SK-N-SH (cell line): ENCODE results near the gene NEDD8. TPM values are rescaled to one million over a fixed set of nuclear protein-coding genes. Genes with fewer than 3 reads are reported as not detected.

ENCODE experiments used
- CTCF ChIA-PET: fragments of 300-600, 350-600 bp; formaldehyde crosslinking; extraction: SDS; loops from one replicate; lab custom pipeline; 2021; lab: Yijun Ruan, JAX
- POLR2A ChIA-PET: fragments of 350-600 bp; sonication (Branson Sonifier 250); formaldehyde crosslinking; extraction: SDS; loops from one replicate; lab custom pipeline; 2020; ENCODE audit warnings: antibody characterized with exemption, inconsistent platforms; lab: Yijun Ruan, JAX
- DNase-seq: peaks from one replicate; pipeline ENCODE4 v3.0.0; 2012
- H2AFZ ChIP-seq: fragments of 200-600 bp; sonication (generic); 2 replicates; pipeline ENCODE4 v1.8.1; 2016; ENCODE audit warnings: antibody characterized with exemption, mild to moderate bottlenecking, low read depth
- H3F3A ChIP-seq: fragments of 200-600 bp; sonication (generic); replicated peaks from 2 replicates; pipeline ENCODE3; 2016; ENCODE audit warnings: antibody characterized with exemption, mild to moderate bottlenecking; ENCODE audit not compliant: insufficient read depth
- H3K27ac ChIP-seq, 2 experiments: fragments of 200-500 bp in 1 of 2; fragments of 200-600 bp in 1 of 2; sonication (Bioruptor generic) in 1 of 2; sonication (generic), shearing (Covaris generic) in 1 of 2; 2 replicates each; pipeline versions ENCODE4 v1.5.1 to v1.6.1; 2014 to 2016; ENCODE audit warnings: low read depth in 2 of 2, inconsistent platforms in 1 of 2, low read length in 1 of 2, mild to moderate bottlenecking in 1 of 2, mixed read lengths in 1 of 2
- H3K27me3 ChIP-seq: fragments of 200-600 bp; sonication (generic), shearing (Covaris generic); 2 replicates; pipeline ENCODE4 v1.6.1; 2016; ENCODE audit warnings: mixed run types; ENCODE audit not compliant: insufficient read depth
- H3K36me3 ChIP-seq, 2 experiments: fragments of 200-500 bp in 1 of 2; fragments of 200-600 bp in 1 of 2; sonication (Bioruptor generic) in 1 of 2; sonication (generic) in 1 of 2; replicated peaks in 1 of 2; 2 replicates each; pipeline versions ENCODE3 to v1.5.1; 2014 to 2016; ENCODE audit warnings: low read length in 1 of 2, mild to moderate bottlenecking in 1 of 2; ENCODE audit not compliant: insufficient read depth in 2 of 2, control insufficient read depth in 1 of 2
- H3K4me1 ChIP-seq, 2 experiments: fragments of 200-500 bp in 1 of 2; fragments of 200-600 bp in 1 of 2; sonication (Bioruptor generic) in 1 of 2; sonication (generic), shearing (Covaris generic) in 1 of 2; 2 replicates each; pipeline versions ENCODE4 v1.5.1 to v1.6.1; 2014 to 2016; ENCODE audit warnings: low read depth in 1 of 2, low read length in 1 of 2, mixed run types in 1 of 2; ENCODE audit not compliant: insufficient read depth in 2 of 2, control insufficient read depth in 1 of 2
- H3K4me2 ChIP-seq: fragments of 200-600 bp; sonication (generic), shearing (Covaris generic); 2 replicates; pipeline ENCODE4 v1.6.1; 2017; ENCODE audit warnings: mixed run types
- H3K4me3 ChIP-seq, 2 experiments: fragments of 200-500 bp in 1 of 2; fragments of 200-600 bp in 1 of 2; sonication (Bioruptor generic) in 1 of 2; sonication (generic), shearing (Covaris generic) in 1 of 2; 2 replicates each; pipeline versions ENCODE4 v1.5.1 to v1.8.1; 2014 to 2016; ENCODE audit warnings: low read depth in 2 of 2, inconsistent platforms in 1 of 2, low read length in 1 of 2, mild to moderate bottlenecking in 1 of 2, mixed read lengths in 1 of 2, moderate library complexity in 1 of 2
- H3K79me2 ChIP-seq: fragments of 200-600 bp; sonication (generic); 2 replicates; pipeline ENCODE4 v1.8.1; 2017; ENCODE audit warnings: mild to moderate bottlenecking; ENCODE audit not compliant: insufficient read depth
- H3K9ac ChIP-seq: fragments of 200-600 bp; sonication (generic); 2 replicates; pipeline ENCODE4 v1.6.1; 2017; ENCODE audit warnings: mixed run types
- H3K9me2 ChIP-seq: fragments of 200-600 bp; sonication (generic); 2 replicates; pipeline ENCODE4 v1.6.1; 2017; ENCODE audit warnings: mixed run types
- H3K9me3 ChIP-seq: fragments of 200-600 bp; sonication (generic); 2 replicates; pipeline ENCODE4 v1.6.1; 2017; ENCODE audit warnings: mixed run types, mild to moderate bottlenecking, moderate library complexity
- H4K20me1 ChIP-seq: fragments of 200-600 bp; sonication (generic); 2 replicates; pipeline ENCODE4 v1.6.1; 2017; ENCODE audit warnings: mild to moderate bottlenecking, mixed run types; ENCODE audit not compliant: insufficient read depth
- CTCF ChIP-seq: fragments of 200-600 bp; sonication (generic); IDR thresholded peaks from 2 replicates; pipeline ENCODE4 v1.6.1; 2017; ENCODE audit warnings: antibody characterized with exemption, mild to moderate bottlenecking, moderate library complexity
- ELF1 ChIP-seq: IDR thresholded peaks from 2 replicates; pipeline ENCODE4 v1.4.0; 2012
- FOSL2 ChIP-seq: IDR thresholded peaks from 2 replicates; pipeline ENCODE4 v1.4.0; 2012; ENCODE audit warnings: low read depth, mild to moderate bottlenecking, moderate library complexity, borderline replicate concordance
- FOXJ3 ChIP-seq: sonication (generic); formaldehyde crosslinking; IDR thresholded peaks from 2 replicates; pipeline ENCODE4 v1.5.1; 2020; ENCODE audit warnings: mild to moderate bottlenecking, missing genetic modification reagents
- FOXM1 ChIP-seq: IDR thresholded peaks from 2 replicates; pipeline ENCODE4 v1.4.0; 2012; ENCODE audit warnings: low read depth, mild to moderate bottlenecking
- GABPA ChIP-seq: IDR thresholded peaks from 2 replicates; pipeline ENCODE4 v1.4.0; 2012; ENCODE audit warnings: low read depth, mild to moderate bottlenecking
- GATA2 ChIP-seq: sonication (generic); formaldehyde crosslinking; IDR thresholded peaks from 2 replicates; pipeline ENCODE4 v1.5.0; 2020; ENCODE audit warnings: mild to moderate bottlenecking, missing genetic modification reagents
- JUND ChIP-seq: IDR thresholded peaks from 2 replicates; pipeline ENCODE4 v1.4.0; 2012
- MAX ChIP-seq: IDR thresholded peaks from 2 replicates; pipeline ENCODE4 v1.4.0; 2012; ENCODE audit warnings: low read depth
- MEF2A ChIP-seq: IDR thresholded peaks from 2 replicates; pipeline ENCODE4 v1.4.0; 2012; ENCODE audit warnings: low read depth, borderline replicate concordance
- MXI1 ChIP-seq: IDR thresholded peaks from 2 replicates; pipeline ENCODE4 v1.6.1; 2012; ENCODE audit warnings: mild to moderate bottlenecking, low read depth, low read length, improper control_type of control experiment
- NFIC ChIP-seq: IDR thresholded peaks from 2 replicates; pipeline ENCODE4 v1.4.0; 2012; ENCODE audit warnings: borderline replicate concordance
- NRF1 ChIP-seq: IDR thresholded peaks from 2 replicates; pipeline ENCODE4 v1.6.1; 2012; ENCODE audit warnings: low read depth, mild to moderate bottlenecking, low read length
- PBX3 ChIP-seq: IDR thresholded peaks from 2 replicates; pipeline ENCODE4; 2012
- RAD21 ChIP-seq: IDR thresholded peaks from 2 replicates; pipeline ENCODE4 v1.6.1; 2012; ENCODE audit warnings: mild to moderate bottlenecking, low read length
- RCOR1 ChIP-seq: fragments of 150-350 bp; IDR thresholded peaks from 2 replicates; pipeline ENCODE4 v1.6.1; 2017; ENCODE audit warnings: antibody characterized with exemption, low read length
- REST ChIP-seq: IDR thresholded peaks from 2 replicates; pipeline ENCODE4 v1.6.1; 2012; ENCODE audit warnings: mild to moderate bottlenecking, low read depth, low read length, moderate library complexity
- RXRA ChIP-seq: IDR thresholded peaks from 2 replicates; pipeline ENCODE4 v1.4.0; 2012; ENCODE audit warnings: low read depth, mild to moderate bottlenecking, borderline replicate concordance
- SMC3 ChIP-seq: IDR thresholded peaks from 2 replicates; pipeline ENCODE4 v1.6.1; 2012; ENCODE audit warnings: low read depth, low read length, improper control_type of control experiment
- TAF1 ChIP-seq: IDR thresholded peaks from 2 replicates; pipeline ENCODE4 v1.6.1; 2012; ENCODE audit warnings: low read depth, mild to moderate bottlenecking, low read length, moderate library complexity, borderline replicate concordance
- TCF12 ChIP-seq: IDR thresholded peaks from 2 replicates; pipeline ENCODE4 v1.4.0; 2012
- TEAD4 ChIP-seq: IDR thresholded peaks from 2 replicates; pipeline ENCODE4 v1.4.0; 2012; ENCODE audit warnings: mild to moderate bottlenecking, borderline replicate concordance; ENCODE audit not compliant: insufficient read depth
- USF1 ChIP-seq: IDR thresholded peaks from 2 replicates; pipeline ENCODE4 v1.4.0; 2012; ENCODE audit warnings: low read depth, borderline replicate concordance
- USF2 ChIP-seq: fragments of 150-350 bp; IDR thresholded peaks from 2 replicates; pipeline ENCODE4 v1.6.1; 2017; ENCODE audit warnings: antibody characterized with exemption, low read length, low read depth, borderline replicate concordance
- YY1 ChIP-seq: IDR thresholded peaks from 2 replicates; pipeline ENCODE4 v1.4.0; 2012; ENCODE audit warnings: low read depth, mild to moderate bottlenecking
- WGBS: methylation state at CpG from one replicate; pipeline ENCODE4 v1.1.6; 2017; ENCODE audit warnings: low lambda C conversion rate; 5-methylcytosine and 5-hydroxymethylcytosine counted together
- polyA plus RNA-seq, 3 experiments: library from polyadenylated mRNA; depleted of rRNA; stranded (reverse); fragments of >200 nt; gene quantifications; 2 replicates each; pipeline ENCODE4 v1.2.3, GENCODE V29; 2012

NEDD8 gene
- polyA plus RNA-seq, 1 of the 3 experiments (the other 2 are of a cell fraction), result 534 TPM

GRCh38 chr14:24195186-24196070, 36.7 kb downstream of the NEDD8 start, which contains the start of gene TM9SF1:
TSS of gene TM9SF1 (minus strand) at chr14:24195441. CDS start at chr14:24195019, 422 bp downstream.
- ChIA-PET CTCF (interaction anchor here (0.8 to 1.9 kb wide), 9 partner anchors 9 to 113 kb away, joined by 3 to 8 read pairs (median 4); partner anchors contain the start of genes CHMP4A, CIDEB, IRF9 and MDP1), POLR2A (interaction anchor here (0.9 to 2.4 kb wide), 15 partner anchors 10 to 101 kb away, joined by 3 to 15 read pairs (median 6); partner anchors contain the start of genes CHMP4A, DCAF11, MDP1 and NRL)
- H3K4me2 ChIP-seq, result peak within 1 kb of the TSS; percentile 97
- H3F3A ChIP-seq, result no peaks in the 10 kb centered on the region
- no peaks in the 10 kb centered on the region for H3K9me2 ChIP-seq
- no peaks in the 10 kb centered on the region for H3K27me3 ChIP-seq
- peaks cover 84% of the 10 kb centered on the region for H3K79me2 ChIP-seq
- peaks cover 15 to 31% of the 10 kb centered on the region in 2 experiments for H3K36me3 ChIP-seq
- H3K9ac ChIP-seq, result peak within 1 kb of the TSS; percentile 97
- H3K4me3 ChIP-seq, result peak within 1 kb of the TSS; percentile 84 to 85
- peaks cover 11% of the 10 kb centered on the region in 2 experiments; a peak in 2 of 4 replicates for H3K4me1 ChIP-seq
- peak within 1 kb of the TSS; percentile 88 to 89 for H3K27ac ChIP-seq
- DNase-seq, result peak; percentile 94
- 1% methylated on average over 37 of the region's 89 CpGs for WGBS
- H3K9me3 ChIP-seq, result no peaks in the 10 kb centered on the region
- H2AFZ ChIP-seq, result peak within 1 kb of the TSS; percentile 87
- no peaks in the 10 kb centered on the region for H4K20me1 ChIP-seq
- peak; percentile 86 for TF ChIP-seq GABPA
- TF ChIP-seq FOXM1, result no peak
- TF ChIP-seq TEAD4, result no peak
- no peak for TF ChIP-seq RXRA
- TF ChIP-seq CTCF, result no peak
- TF ChIP-seq MEF2A, result no peak
- TF ChIP-seq FOXJ3 (CRISPR knock-in tag), result no peak; the same call in 1 of the 2 replicates
- 0 out of 2 replicates have a peak, but pooled peaks have one; percentile 53 for TF ChIP-seq YY1
- TF ChIP-seq TCF12, result peak; percentile 27; the same call in 1 of the 2 replicates
- peak; percentile 54; the same call in 1 of the 2 replicates for TF ChIP-seq TAF1
- peak; percentile 33; the same call in 1 of the 2 replicates for TF ChIP-seq USF1
- TF ChIP-seq PBX3, result no peak
- peak; percentile 100 for TF ChIP-seq ELF1
- TF ChIP-seq USF2, result no peak
- TF ChIP-seq RAD21, result no peak
- no peak for TF ChIP-seq RCOR1
- TF ChIP-seq MAX, result peak; percentile 83
- no peak for TF ChIP-seq NFIC
- TF ChIP-seq FOSL2, result no peak
- no peak for TF ChIP-seq NRF1
- 0 out of 2 replicates have a peak, but pooled peaks have one; percentile 5 for TF ChIP-seq REST
- peak; percentile 40; the same call in 1 of the 2 replicates for TF ChIP-seq MXI1
- no peak for TF ChIP-seq GATA2 (CRISPR knock-in tag)
- no peak for TF ChIP-seq SMC3
- no peak; the same call in 1 of the 2 replicates for TF ChIP-seq JUND
